ENCODE measurements around the gene MASP2.

Gene MASP2

DNA sequence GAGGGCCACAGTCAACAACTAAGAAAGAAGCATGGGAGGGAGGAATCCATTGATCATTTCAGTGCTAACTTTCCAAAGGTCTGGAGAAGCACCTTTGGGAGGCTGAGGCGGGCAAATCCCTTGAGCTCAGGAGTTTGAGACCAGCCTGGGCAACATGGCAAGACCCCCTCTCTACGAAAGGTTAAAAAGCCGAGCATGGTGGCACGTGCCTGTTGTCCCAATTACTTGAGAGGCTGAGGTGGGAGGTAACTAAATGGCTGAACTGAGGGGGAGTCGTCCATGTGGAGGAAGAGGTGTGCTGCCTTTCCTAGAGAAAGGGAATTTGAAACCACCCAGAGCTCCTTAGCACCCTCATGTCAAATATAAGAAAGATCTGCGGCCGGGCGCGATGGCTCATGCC is 16.2 kb downstream of the MASP2 start:
- H3K4me3 ChIP-seq (ENCODE audit: low read depth, low read length): no peak overlapping the region
- no peak for TF ChIP-seq POLR2A (IDR thresholded peaks at IDR 0.05; ENCODE audit: extremely low read depth, insufficient read length)
- TF ChIP-seq, protein P1, sequence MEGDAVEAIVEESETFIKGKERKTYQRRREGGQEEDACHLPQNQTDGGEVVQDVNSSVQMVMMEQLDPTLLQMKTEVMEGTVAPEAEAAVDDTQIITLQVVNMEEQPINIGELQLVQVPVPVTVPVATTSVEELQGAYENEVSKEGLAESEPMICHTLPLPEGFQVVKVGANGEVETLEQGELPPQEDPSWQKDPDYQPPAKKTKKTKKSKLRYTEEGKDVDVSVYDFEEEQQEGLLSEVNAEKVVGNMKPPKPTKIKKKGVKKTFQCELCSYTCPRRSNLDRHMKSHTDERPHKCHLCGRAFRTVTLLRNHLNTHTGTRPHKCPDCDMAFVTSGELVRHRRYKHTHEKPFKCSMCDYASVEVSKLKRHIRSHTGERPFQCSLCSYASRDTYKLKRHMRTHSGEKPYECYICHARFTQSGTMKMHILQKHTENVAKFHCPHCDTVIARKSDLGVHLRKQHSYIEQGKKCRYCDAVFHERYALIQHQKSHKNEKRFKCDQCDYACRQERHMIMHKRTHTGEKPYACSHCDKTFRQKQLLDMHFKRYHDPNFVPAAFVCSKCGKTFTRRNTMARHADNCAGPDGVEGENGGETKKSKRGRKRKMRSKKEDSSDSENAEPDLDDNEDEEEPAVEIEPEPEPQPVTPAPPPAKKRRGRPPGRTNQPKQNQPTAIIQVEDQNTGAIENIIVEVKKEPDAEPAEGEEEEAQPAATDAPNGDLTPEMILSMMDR (IDR thresholded peaks at IDR 0.05; ENCODE audit: low read depth, low read length): no peak
- TF ChIP-seq MYC (IDR thresholded peaks at IDR 0.05; ENCODE audit: low read depth, low read length): no peak
- TF ChIP-seq, protein P2, sequence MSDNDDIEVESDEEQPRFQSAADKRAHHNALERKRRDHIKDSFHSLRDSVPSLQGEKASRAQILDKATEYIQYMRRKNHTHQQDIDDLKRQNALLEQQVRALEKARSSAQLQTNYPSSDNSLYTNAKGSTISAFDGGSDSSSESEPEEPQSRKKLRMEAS (IDR thresholded peaks at IDR 0.05; ENCODE audit: low read depth, low read length): no peak
- DNase-seq (ENCODE audit: low read depth): no peak

DNA sequence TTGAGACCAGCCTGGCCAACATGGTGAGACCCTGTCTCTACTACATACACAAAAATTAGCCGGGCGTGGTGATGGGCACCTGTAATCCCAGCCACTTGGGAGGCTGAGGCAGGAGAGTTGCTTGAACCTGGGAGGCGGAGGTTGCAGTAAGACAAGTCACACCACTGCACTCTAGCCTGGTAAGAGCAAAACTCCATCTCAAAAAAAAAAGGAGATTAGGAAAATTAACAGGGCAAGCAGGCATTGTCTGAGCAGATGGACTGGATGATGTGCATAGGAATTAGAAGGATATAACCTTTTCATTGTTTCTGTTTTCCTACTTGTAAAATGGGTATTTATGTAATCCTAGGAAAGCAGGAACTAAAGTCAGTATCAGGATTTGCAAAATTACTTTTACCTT is 19.0 kb downstream of the MASP2 start:
- TF ChIP-seq, protein P2 (IDR thresholded peaks at IDR 0.05; ENCODE audit: low read depth, low read length): no peak
- TF ChIP-seq POLR2A (IDR thresholded peaks at IDR 0.05; ENCODE audit: extremely low read depth, insufficient read length) (no peak), MYC (IDR thresholded peaks at IDR 0.05; ENCODE audit: low read depth, low read length) (no peak)
- TF ChIP-seq, protein P1 (IDR thresholded peaks at IDR 0.05; ENCODE audit: low read depth, low read length): no peak
- DNase-seq (ENCODE audit: low read depth): no peak
- no peak overlapping the region for H3K4me3 ChIP-seq (ENCODE audit: low read depth, low read length)

DNA sequence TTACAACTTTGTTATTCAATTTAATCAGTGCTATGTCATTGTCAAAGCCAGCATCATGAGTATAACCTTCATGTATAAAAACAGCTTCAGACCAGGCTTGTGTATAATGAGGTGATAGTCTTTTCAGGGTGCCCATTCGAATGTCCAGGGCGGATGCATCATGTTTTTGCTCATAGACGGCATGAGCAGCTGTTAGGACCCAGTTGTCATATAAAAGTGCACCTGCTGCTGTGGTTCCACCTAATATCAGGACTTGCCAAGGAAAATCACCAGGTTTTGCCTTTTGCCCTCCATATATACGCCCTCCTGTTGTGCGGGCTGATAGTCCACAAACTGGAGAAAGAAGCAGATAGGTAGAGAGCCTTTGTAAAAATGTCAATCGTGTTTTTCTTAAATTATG is 19.7 kb downstream of the MASP2 start:
- TF ChIP-seq, protein P2 (IDR thresholded peaks at IDR 0.05; ENCODE audit: low read depth, low read length): no peak
- TF ChIP-seq, protein P1 (IDR thresholded peaks at IDR 0.05; ENCODE audit: low read depth, low read length): no peak
- TF ChIP-seq POLR2A (IDR thresholded peaks at IDR 0.05; ENCODE audit: extremely low read depth, insufficient read length) (no peak), MYC (IDR thresholded peaks at IDR 0.05; ENCODE audit: low read depth, low read length) (no peak)
- no peak for DNase-seq (ENCODE audit: low read depth)

DNA sequence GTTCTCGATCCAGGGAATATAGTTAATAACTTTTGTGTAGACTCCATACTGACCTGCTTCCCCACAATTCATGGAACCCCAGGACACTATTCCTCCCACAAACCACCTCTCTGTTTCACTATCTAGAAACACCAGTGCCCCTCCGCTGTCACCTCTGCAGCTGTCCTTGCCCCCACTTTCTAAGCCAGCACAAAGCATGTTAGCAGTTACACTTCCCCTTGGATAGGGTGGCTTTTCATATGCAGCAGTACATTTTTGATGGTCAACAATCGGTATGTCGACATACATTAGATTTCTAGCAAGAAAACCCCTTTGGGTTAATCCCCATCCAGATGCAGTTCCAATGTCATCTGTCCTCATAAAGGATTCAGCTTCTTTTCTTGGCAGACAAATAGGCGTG is 20.1 kb downstream of the MASP2 start:
- TF ChIP-seq, protein P2 (IDR thresholded peaks at IDR 0.05; ENCODE audit: low read depth, low read length): no peak
- TF ChIP-seq POLR2A (IDR thresholded peaks at IDR 0.05; ENCODE audit: extremely low read depth, insufficient read length) (no peak), MYC (IDR thresholded peaks at IDR 0.05; ENCODE audit: low read depth, low read length) (no peak)
- TF ChIP-seq, protein P1 (IDR thresholded peaks at IDR 0.05; ENCODE audit: low read depth, low read length): no peak
- no peak overlapping the region for H3K4me3 ChIP-seq (ENCODE audit: low read depth, low read length)
- DNase-seq (ENCODE audit: low read depth): no peak

More for the DNA sequence above, 19.7 kb downstream of the MASP2 start:
- no peak overlapping the region for H3K4me3 ChIP-seq (ENCODE audit: low read depth, low read length)

DNA sequence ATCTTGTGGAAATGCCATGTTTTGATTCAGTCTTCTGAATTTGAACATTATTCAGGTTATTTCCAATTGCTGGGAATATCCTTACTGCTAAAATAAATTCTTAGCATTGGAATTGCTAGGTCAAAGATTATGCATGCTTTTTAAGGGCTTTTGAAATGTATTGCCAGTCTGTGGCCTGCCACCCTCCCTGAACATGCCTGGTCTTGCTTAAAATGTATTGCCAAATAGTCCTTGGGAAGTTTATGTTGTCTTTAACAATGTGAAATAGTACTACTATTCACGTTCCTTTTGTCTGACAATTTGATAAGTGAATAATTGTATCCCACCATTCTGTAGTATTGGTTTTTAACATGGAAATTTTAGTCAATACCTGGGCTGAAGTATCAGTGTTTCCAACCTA is 21.0 kb downstream of the MASP2 start:
- no peak for TF ChIP-seq MYC (IDR thresholded peaks at IDR 0.05; ENCODE audit: low read depth, low read length)
- TF ChIP-seq, protein P2 (IDR thresholded peaks at IDR 0.05; ENCODE audit: low read depth, low read length): no peak
- TF ChIP-seq, protein P1 (IDR thresholded peaks at IDR 0.05; ENCODE audit: low read depth, low read length): no peak
- no peak for TF ChIP-seq POLR2A (IDR thresholded peaks at IDR 0.05; ENCODE audit: extremely low read depth, insufficient read length)
- no peak overlapping the region for H3K4me3 ChIP-seq (ENCODE audit: low read depth, low read length)
- DNase-seq (ENCODE audit: low read depth): no peak

DNA sequence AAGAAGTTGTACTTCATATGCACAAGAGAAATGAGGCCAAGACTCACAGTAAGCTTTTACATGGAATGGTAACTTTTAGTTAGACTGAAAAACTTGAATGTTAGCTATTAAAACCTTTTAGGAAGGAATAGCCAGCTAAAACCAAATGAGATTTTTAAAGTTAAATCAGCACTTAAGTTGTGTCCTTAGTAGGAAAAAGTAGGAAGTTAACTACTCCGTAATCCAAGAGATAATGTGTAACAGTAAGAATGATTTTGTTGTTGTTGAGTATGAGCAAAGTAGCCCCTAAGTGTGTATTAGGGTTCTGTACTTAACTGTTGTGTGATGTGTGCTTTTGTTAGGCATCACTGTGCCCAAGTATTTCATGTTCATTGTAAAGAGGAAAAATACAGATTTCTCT is 21.4 kb downstream of the MASP2 start:
- DNase-seq (ENCODE audit: low read depth): no peak
- TF ChIP-seq, protein P2 (IDR thresholded peaks at IDR 0.05; ENCODE audit: low read depth, low read length): no peak
- TF ChIP-seq POLR2A (IDR thresholded peaks at IDR 0.05; ENCODE audit: extremely low read depth, insufficient read length) (no peak), MYC (IDR thresholded peaks at IDR 0.05; ENCODE audit: low read depth, low read length) (no peak)
- TF ChIP-seq, protein P1 (IDR thresholded peaks at IDR 0.05; ENCODE audit: low read depth, low read length): no peak

More for the DNA sequence above, 21.4 kb downstream of the MASP2 start:
- no peak overlapping the region for H3K4me3 ChIP-seq (ENCODE audit: low read depth, low read length)
